Fibroblast of lung (primary cell): ENCODE data around the gene RMRP. TPM values are rescaled to one million over a fixed set of nuclear protein-coding genes. Genes with fewer than 3 reads are reported as not detected.

Experiments used
- DNase-seq, 2 donors: peaks; one replicate each; pipeline versions ENCODE4 v3.0.0 to v3.0.0-alpha.2; 2010; ENCODE audit warnings: low read depth in 2 of 2
- H2AFZ ChIP-seq: 2 replicates; pipeline ENCODE4 v1.5.1; 2012; ENCODE audit warnings: low read length, control low read depth, inconsistent platforms
- H3K27ac ChIP-seq: 2 replicates; pipeline ENCODE4 v1.5.1; 2011; ENCODE audit warnings: low read length, control low read depth; ENCODE audit not compliant: insufficient read depth
- H3K27me3 ChIP-seq: 2 replicates; pipeline ENCODE4 v1.5.1; 2011; ENCODE audit warnings: mild to moderate bottlenecking, low read length; ENCODE audit not compliant: control insufficient read depth, insufficient read depth
- H3K36me3 ChIP-seq: 2 replicates; pipeline ENCODE4 v1.5.1; 2011; ENCODE audit warnings: low read length; ENCODE audit not compliant: control insufficient read depth, insufficient read depth
- H3K4me1 ChIP-seq: 2 replicates; pipeline ENCODE4 v1.5.1; 2011; ENCODE audit warnings: low read length; ENCODE audit not compliant: control insufficient read depth, insufficient read depth; ENCODE audit errors: extremely low read depth
- H3K4me2 ChIP-seq: 2 replicates; pipeline ENCODE4 v1.5.1; 2011; ENCODE audit warnings: low read length, control low read depth; ENCODE audit not compliant: insufficient read depth; ENCODE audit errors: extremely low read depth
- H3K4me3 ChIP-seq, 4 experiments: fragments of 200-600 bp in 1 of 4; sonication (generic) in 1 of 4; replicated peaks in 1 of 4; 2 replicates each; pipeline ENCODE4 v1.5.1; 2011 to 2016; ENCODE audit warnings: low read length in 4 of 4, low read depth in 3 of 4, mild to moderate bottlenecking in 3 of 4, control low read depth in 2 of 4, inconsistent platforms in 1 of 4, mixed read lengths in 1 of 4; ENCODE audit not compliant: insufficient read depth in 1 of 4; ENCODE audit errors: control extremely low read depth in 1 of 4
- H3K79me2 ChIP-seq: 2 replicates; pipeline ENCODE4 v1.5.1; 2012; ENCODE audit warnings: mild to moderate bottlenecking, low read length, inconsistent platforms; ENCODE audit not compliant: control insufficient read depth, insufficient read depth
- H3K9ac ChIP-seq: 2 replicates; pipeline ENCODE4 v1.5.1; 2011; ENCODE audit warnings: mild to moderate bottlenecking, low read length, control low read depth; ENCODE audit not compliant: insufficient read depth
- H3K9me3 ChIP-seq: 2 replicates; pipeline ENCODE4 v1.5.1; 2012; ENCODE audit warnings: low read depth, low read length; ENCODE audit not compliant: control insufficient read depth, insufficient read depth
- H4K20me1 ChIP-seq: 2 replicates; pipeline ENCODE4 v1.5.1; 2011; ENCODE audit warnings: low read length; ENCODE audit not compliant: control insufficient read depth, insufficient read depth; ENCODE audit errors: extremely low read depth
- EZH2 ChIP-seq: IDR thresholded peaks from 2 replicates; pipeline ENCODE4 v1.5.1; 2012; ENCODE audit warnings: low read length, control low read depth, mild to moderate bottlenecking; ENCODE audit errors: missing control alignments
- polyA plus RNA-seq, 2 donors: library from polyadenylated mRNA; depleted of rRNA in 1 of 2; stranded (reverse) in 1 of 2; unstranded in 1 of 2; fragments of >200 nt; gene quantifications; 2 replicates each; pipeline ENCODE4 v1.2.1, GENCODE V29; 2011 to 2012; ENCODE audit warnings: missing spikeins in 1 of 2
- total RNA-seq: library from RNA; depleted of rRNA; stranded (reverse); fragments of >200 nt; gene quantifications from 2 replicates; pipeline ENCODE4 v1.2.1, GENCODE V29; 2014
- TF ChIP-seq, protein P1 (sequence below), 2 donors: IDR thresholded peaks in 1 of 2; conservative IDR thresholded peaks in 1 of 2; 1 replicate in 1 of 2; 2 replicates in 1 of 2; pipeline ENCODE4 v1.5.1; 2011 to 2012; ENCODE audit warnings: low read length in 2 of 2, control low read depth in 1 of 2, inconsistent platforms in 1 of 2, low read depth in 1 of 2, mild to moderate bottlenecking in 1 of 2

Gene RMRP
- total and polyA plus RNA-seq, 2 donors (not counting 1 experiment from before 2014, with no cell fraction given), result 110 to 67,954 TPM

DNA sequence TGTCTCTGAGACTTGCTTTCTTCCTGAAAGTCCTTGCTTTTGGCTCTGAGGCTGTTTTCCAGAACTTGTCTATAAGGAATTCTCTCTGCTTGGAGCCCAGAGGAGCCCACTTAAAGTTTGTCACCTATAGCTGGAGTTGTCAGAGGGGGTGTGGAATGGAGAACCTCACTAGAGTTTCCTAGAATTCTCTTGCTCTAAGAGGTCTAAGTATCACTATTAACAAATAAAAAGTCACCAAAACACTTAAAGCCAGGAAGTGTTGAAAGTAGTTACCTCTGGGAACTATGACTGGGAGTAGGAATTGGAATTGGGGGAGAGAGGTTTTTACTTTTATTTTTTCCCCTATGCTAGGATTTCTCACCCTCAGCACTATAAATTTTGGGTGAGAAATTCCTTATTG, 22.1 kb downstream of the RMRP start:
- no peaks in the 10 kb centered on the region for H3K36me3 ChIP-seq
- H3K79me2 ChIP-seq, result no peaks in the 10 kb centered on the region
- no peak overlapping the region for H3K9ac ChIP-seq
- no peaks in the 10 kb centered on the region for H3K9me3 ChIP-seq
- no peak overlapping the region for H3K4me3 ChIP-seq
- no peak for DNase-seq
- H3K4me1 ChIP-seq, result no peaks in the 10 kb centered on the region
- no peak overlapping the region for H3K27ac ChIP-seq
- no peaks in the 10 kb centered on the region for H4K20me1 ChIP-seq
- TF ChIP-seq EZH2, result no peak
- TF ChIP-seq, protein P1, sequence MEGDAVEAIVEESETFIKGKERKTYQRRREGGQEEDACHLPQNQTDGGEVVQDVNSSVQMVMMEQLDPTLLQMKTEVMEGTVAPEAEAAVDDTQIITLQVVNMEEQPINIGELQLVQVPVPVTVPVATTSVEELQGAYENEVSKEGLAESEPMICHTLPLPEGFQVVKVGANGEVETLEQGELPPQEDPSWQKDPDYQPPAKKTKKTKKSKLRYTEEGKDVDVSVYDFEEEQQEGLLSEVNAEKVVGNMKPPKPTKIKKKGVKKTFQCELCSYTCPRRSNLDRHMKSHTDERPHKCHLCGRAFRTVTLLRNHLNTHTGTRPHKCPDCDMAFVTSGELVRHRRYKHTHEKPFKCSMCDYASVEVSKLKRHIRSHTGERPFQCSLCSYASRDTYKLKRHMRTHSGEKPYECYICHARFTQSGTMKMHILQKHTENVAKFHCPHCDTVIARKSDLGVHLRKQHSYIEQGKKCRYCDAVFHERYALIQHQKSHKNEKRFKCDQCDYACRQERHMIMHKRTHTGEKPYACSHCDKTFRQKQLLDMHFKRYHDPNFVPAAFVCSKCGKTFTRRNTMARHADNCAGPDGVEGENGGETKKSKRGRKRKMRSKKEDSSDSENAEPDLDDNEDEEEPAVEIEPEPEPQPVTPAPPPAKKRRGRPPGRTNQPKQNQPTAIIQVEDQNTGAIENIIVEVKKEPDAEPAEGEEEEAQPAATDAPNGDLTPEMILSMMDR (conservative IDR thresholded peaks at IDR 0.05 in 1 of 2, IDR thresholded peaks at IDR 0.05 in 1 of 2; ENCODE audit: low read depth in 1 of 2, low read length in 2 of 2), result no peak
- no peaks in the 10 kb centered on the region for H3K27me3 ChIP-seq
- H3K4me2 ChIP-seq, result no peak overlapping the region
- no peak overlapping the region for H2AFZ ChIP-seq

DNA sequence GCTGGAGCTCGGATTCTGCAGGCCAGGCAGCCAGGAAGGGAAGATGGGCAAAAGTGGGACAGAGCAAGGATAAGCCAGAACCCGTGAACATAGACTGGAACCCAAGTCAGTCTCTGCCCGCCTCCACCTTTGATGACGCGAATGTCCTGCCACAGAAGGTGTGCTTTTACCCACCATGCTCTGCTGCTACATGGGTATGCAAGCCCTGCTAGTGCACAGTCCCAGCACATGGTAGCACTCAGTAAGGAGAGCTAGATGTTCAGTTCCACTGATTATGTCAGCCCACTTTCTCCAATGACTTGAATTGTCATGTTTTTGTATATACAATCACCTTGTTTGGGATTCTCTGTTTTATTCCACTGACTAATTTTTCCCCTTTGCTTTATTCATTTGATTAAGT, 28.2 kb downstream of the RMRP start:
- H4K20me1 ChIP-seq, result no peaks in the 10 kb centered on the region
- H3K4me2 ChIP-seq, result no peak overlapping the region

DNA sequence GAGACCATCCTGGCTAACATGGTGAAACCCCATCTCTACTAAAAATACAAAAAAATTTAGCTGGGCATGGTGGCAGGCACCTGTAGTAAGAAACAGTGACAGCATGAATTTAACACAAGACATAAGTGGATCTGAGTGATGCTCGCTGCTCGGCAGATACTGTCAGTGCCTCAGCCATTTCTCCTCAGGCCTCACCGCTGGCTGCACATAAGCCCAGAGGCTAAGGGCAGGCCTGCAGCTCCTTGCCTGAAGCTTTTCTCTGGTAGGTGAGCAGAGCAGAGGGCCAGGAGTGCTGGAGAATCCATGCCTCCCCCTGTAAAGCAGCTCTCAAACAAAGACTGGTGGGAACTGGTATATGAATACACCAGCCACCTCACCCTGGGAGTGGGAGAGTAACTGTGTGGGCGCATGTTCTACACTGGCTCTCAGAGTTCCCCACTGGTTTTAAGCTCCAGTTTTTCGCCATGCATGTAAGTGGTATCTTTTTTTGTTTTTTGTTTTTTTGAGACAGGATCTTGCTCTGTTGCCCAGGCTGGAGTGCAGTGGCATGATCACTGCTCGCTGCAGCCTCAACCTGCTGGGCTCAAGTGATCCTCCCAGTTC, 29.3 kb downstream of the RMRP start:
- no peaks in the 10 kb centered on the region for H3K27me3 ChIP-seq
- H4K20me1 ChIP-seq, result no peaks in the 10 kb centered on the region
- no peaks in the 10 kb centered on the region for H3K36me3 ChIP-seq
- H2AFZ ChIP-seq, result no peak overlapping the region
- H3K4me3 ChIP-seq, result no peak overlapping the region
- H3K9me3 ChIP-seq, result no peaks in the 10 kb centered on the region
- H3K9ac ChIP-seq, result no peak overlapping the region
- H3K4me2 ChIP-seq, result no peak overlapping the region
- TF ChIP-seq, protein P1 (conservative IDR thresholded peaks at IDR 0.05 in 1 of 2, IDR thresholded peaks at IDR 0.05 in 1 of 2; ENCODE audit: low read depth in 1 of 2, low read length in 2 of 2), result no peak
- no peak for TF ChIP-seq EZH2
- H3K4me1 ChIP-seq, result no peaks in the 10 kb centered on the region
- H3K27ac ChIP-seq, result no peak overlapping the region
- no peak for DNase-seq
- H3K79me2 ChIP-seq, result no peaks in the 10 kb centered on the region

More for the DNA sequence above, 28.2 kb downstream of the RMRP start:
- no peak for DNase-seq
- Histone ChIP-seq H3K9ac (no peak overlapping the region), H2AFZ (no peak overlapping the region), H3K36me3 (no peaks in the 10 kb centered on the region), H3K9me3 (no peaks in the 10 kb centered on the region), H3K79me2 (no peaks in the 10 kb centered on the region), H3K4me3 (no peak overlapping the region), H3K27me3 (no peaks in the 10 kb centered on the region), H3K4me1 (no peaks in the 10 kb centered on the region), H3K27ac (no peak overlapping the region)
- TF ChIP-seq, protein P1 (conservative IDR thresholded peaks at IDR 0.05 in 1 of 2, IDR thresholded peaks at IDR 0.05 in 1 of 2; ENCODE audit: low read depth in 1 of 2, low read length in 2 of 2), result no peak
- no peak for TF ChIP-seq EZH2
